Natural killer cell (primary cell): ENCODE results near the gene RPS21. TPM values are rescaled to one million over a fixed set of nuclear protein-coding genes. Genes with fewer than 3 reads are reported as not detected.

Experiments
- ATAC-seq, 3 donors: fragments of 150-1000 bp in 2 of 3; fragments of 200-7000 bp in 1 of 3; cut with Tn5 transposase; 1 replicate in 1 of 3; 2 replicates in 2 of 3; pipeline ENCODE4 v1.10.0; 2021; ENCODE audit warnings: mild to moderate bottlenecking in 2 of 3, moderate library complexity in 2 of 3
- DNase-seq, 2 donors: peaks; one replicate each; pipeline versions ENCODE4 v3.0.0 to v3.0.0-alpha.2; 2013 to 2021; ENCODE audit warnings: mixed read lengths in 1 of 2
- H3K27ac ChIP-seq: one replicate; pipeline ENCODE4 v1.5.1; 2013; ENCODE audit warnings: mild to moderate bottlenecking, low read length
- H3K27me3 ChIP-seq: one replicate; pipeline ENCODE4 v1.6.1; 2013; ENCODE audit warnings: low read length; ENCODE audit not compliant: control insufficient read depth, insufficient read depth
- H3K36me3 ChIP-seq: one replicate; pipeline ENCODE4 v1.6.1; 2013; ENCODE audit warnings: low read length; ENCODE audit not compliant: control insufficient read depth, insufficient read depth
- H3K4me1 ChIP-seq: one replicate; pipeline ENCODE4 v1.6.1; 2013; ENCODE audit warnings: low read length; ENCODE audit not compliant: control insufficient read depth, insufficient read depth
- H3K4me3 ChIP-seq: one replicate; pipeline ENCODE4 v1.5.1; 2013; ENCODE audit warnings: low read length
- H3K9me3 ChIP-seq: one replicate; pipeline ENCODE4 v1.6.1; 2013; ENCODE audit warnings: low read length; ENCODE audit not compliant: control insufficient read depth, insufficient read depth
- H3K27ac Mint-ChIP-seq, 2 donors: one replicate each; pipeline ENCODE4 v1.8.0; 2022; ENCODE audit warnings: mild to moderate bottlenecking in 2 of 2, mixed read lengths in 2 of 2, moderate library complexity in 1 of 2
- H3K27me3 Mint-ChIP-seq, 2 donors: one replicate each; pipeline ENCODE4 v1.8.0; 2022; ENCODE audit warnings: low read depth in 2 of 2, mixed read lengths in 2 of 2
- H3K36me3 Mint-ChIP-seq: one replicate; pipeline ENCODE4 v1.8.0; 2022; ENCODE audit warnings: mixed read lengths
- H3K4me1 Mint-ChIP-seq, 2 donors: one replicate each; pipeline ENCODE4 v1.8.0; 2022; ENCODE audit warnings: mixed read lengths in 2 of 2
- H3K4me3 Mint-ChIP-seq: one replicate; pipeline ENCODE4 v1.8.0; 2022; ENCODE audit warnings: mild to moderate bottlenecking, moderate library complexity, mixed read lengths
- H3K9me3 Mint-ChIP-seq, 2 donors: one replicate each; pipeline ENCODE4 v1.8.0; 2022; ENCODE audit warnings: mixed read lengths in 2 of 2
- CTCF ChIP-seq: fragments of 200-600 bp; IDR thresholded peaks from one replicate; pipeline ENCODE4 v1.8.0; 2022; ENCODE audit warnings: antibody characterized with exemption
- WGBS: methylation state at CpG from one replicate; pipeline ENCODE4 v1.1.7; 2013; ENCODE audit warnings: missing lambda C conversion rate; ENCODE audit not compliant: insufficient coverage; 5-methylcytosine and 5-hydroxymethylcytosine counted together
- intact Hi-C: fragments of 100-400 bp; cut with micrococcal nuclease; formaldehyde crosslinking; loops from one replicate; pipeline ENCODE4 v1.14.2; 2022
- total RNA-seq, 4 donors: library from RNA; stranded (reverse); fragments of 120-200 nt in 1 of 4; gene quantifications; one replicate each; pipeline versions ENCODE4 v1.2.3 to v1.2.4, GENCODE V29; 2013 to 2022

RPS21 gene
- total RNA-seq, 3 donors from 2014 or later (not counting 1 experiment from before 2014, with no cell fraction given), result 887 to 1,244 (median 1,112) TPM

- DNase-seq (no peak), ATAC-seq (no peak)
- H3K9me3 Mint-ChIP-seq, result no peaks in the 10 kb centered on the region
- 82% methylated on average over 11 of the region's 11 CpGs for WGBS
- no peaks in the 10 kb centered on the region for H3K36me3 Mint-ChIP-seq
- Histone ChIP-seq H3K4me1 (no peaks in the 10 kb centered on the region), H3K36me3 (no peaks in the 10 kb centered on the region), H3K27me3 (no peaks in the 10 kb centered on the region), H3K9me3 (no peaks in the 10 kb centered on the region), H3K27ac (no peak overlapping the region), H3K4me3 (no peak overlapping the region)
- no peak overlapping the region for H3K4me3 Mint-ChIP-seq
- TF ChIP-seq CTCF, result no peak
- no peaks in the 10 kb centered on the region for H3K4me1 Mint-ChIP-seq
- no peak overlapping the region for H3K27ac Mint-ChIP-seq
- intact Hi-C loops, result no loop called here
- no peaks in the 10 kb centered on the region for H3K27me3 Mint-ChIP-seq
Measured at GRCh38 chr20:62355516-62355877, 31.4 kb upstream of the RPS21 start.

- no peak for DNase-seq
- Mint-ChIP-seq H3K4me1 (no peaks in the 10 kb centered on the region), H3K4me3 (no peak overlapping the region)
Measured at GRCh38 chr20:62355878-62356588, 30.9 kb upstream of the RPS21 start.

GRCh38 chr20:62356589-62357186 is 30.2 kb upstream of the RPS21 start:
- intact Hi-C loops, result no loop called here
- Histone ChIP-seq H3K4me3 (no peak overlapping the region), H3K27ac (no peak overlapping the region), H3K36me3 (no peaks in the 10 kb centered on the region), H3K9me3 (no peaks in the 10 kb centered on the region), H3K27me3 (no peaks in the 10 kb centered on the region), H3K4me1 (no peaks in the 10 kb centered on the region)
- 71% methylated on average over 17 of the region's 17 CpGs for WGBS
- DNase-seq (no peak), ATAC-seq (no peak)
- H3K36me3 Mint-ChIP-seq, result no peaks in the 10 kb centered on the region
- no peaks in the 10 kb centered on the region for H3K27me3 Mint-ChIP-seq
- no peak overlapping the region for H3K4me3 Mint-ChIP-seq
- H3K27ac Mint-ChIP-seq, result no peak overlapping the region
- no peaks in the 10 kb centered on the region for H3K4me1 Mint-ChIP-seq
- no peaks in the 10 kb centered on the region for H3K9me3 Mint-ChIP-seq
- TF ChIP-seq CTCF, result no peak

More at GRCh38 chr20:62355878-62356588, 30.9 kb upstream of the RPS21 start:
- ATAC-seq, result no peak
- Mint-ChIP-seq H3K27ac (no peak overlapping the region), H3K9me3 (no peaks in the 10 kb centered on the region), H3K36me3 (no peaks in the 10 kb centered on the region), H3K27me3 (no peaks in the 10 kb centered on the region)
- no peak overlapping the region for H3K4me3 ChIP-seq
- H3K27ac ChIP-seq, result no peak overlapping the region
- H3K4me1 ChIP-seq, result no peaks in the 10 kb centered on the region
- WGBS, result 77% methylated on average over 29 of the region's 29 CpGs
- H3K9me3 ChIP-seq, result no peaks in the 10 kb centered on the region
- no peaks in the 10 kb centered on the region for H3K27me3 ChIP-seq
- no peak for TF ChIP-seq CTCF
- intact Hi-C loops, result no loop called here
- H3K36me3 ChIP-seq, result no peaks in the 10 kb centered on the region
